AG04450 (cell line): ENCODE results near the gene INTS7. TPM values are rescaled to one million over a fixed set of nuclear protein-coding genes. Genes with fewer than 3 reads are reported as not detected.
"Not testable (repeated sequence)": the region's sequence is repeated elsewhere in the genome, so short reads cannot be mapped to it uniquely, and the experiment has no call there.

Experiments used
- CTCF ChIA-PET: fragments of 300-600, 350-600 bp; formaldehyde crosslinking; extraction: SDS; loops from one replicate; lab custom pipeline; 2022; ENCODE audit warnings: antibody characterized with exemption, inconsistent platforms; lab: Charles Lee
- POLR2A ChIA-PET: fragments of 350-600 bp; formaldehyde crosslinking; extraction: SDS; loops from one replicate; lab custom pipeline; 2021; ENCODE audit warnings: antibody characterized with exemption, inconsistent platforms; lab: Yijun Ruan, JAX
- DNase-seq: peaks from one replicate; pipeline ENCODE4 v3.0.0-alpha.2; 2011; ENCODE audit warnings: low read depth, low spot score
- H3K27ac ChIP-seq: one replicate; pipeline ENCODE4 v1.5.1; 2012; ENCODE audit warnings: low read depth, low read length, control low read depth
- H3K27me3 ChIP-seq: one replicate; pipeline ENCODE4 v1.6.0; 2012; ENCODE audit warnings: low read length; ENCODE audit not compliant: control insufficient read depth, insufficient read depth
- H3K4me3 ChIP-seq: 2 replicates; pipeline ENCODE4 v1.5.1; 2011; ENCODE audit warnings: mild to moderate bottlenecking, low read depth, low read length, control low read depth
- H3K9me3 ChIP-seq: 2 replicates; pipeline ENCODE4 v1.5.1; 2012; ENCODE audit warnings: low read length; ENCODE audit not compliant: control insufficient read depth, insufficient read depth
- CTCF ChIP-seq: IDR thresholded peaks from 2 replicates; pipeline ENCODE4 v1.5.1; 2011; ENCODE audit warnings: low read depth, low read length, control low read depth, inconsistent platforms
- polyA plus RNA-seq: library from polyadenylated mRNA; depleted of rRNA; stranded (reverse); fragments of >200 nt; gene quantifications from 2 replicates; pipeline ENCODE4 v1.2.3, GENCODE V29; 2011

Gene INTS7
- polyA plus RNA-seq, 1 experiment = 20.1 TPM

- POLR2A ChIA-PET = no interaction called here
- no peak for DNase-seq
- H3K27ac ChIP-seq = no peak overlapping the region
Observed at GRCh38 chr1:211918843-211919414, 116.4 kb downstream of the INTS7 start.

GRCh38 chr1:211916458-211916857 is 118.9 kb downstream of the INTS7 start:
- CTCF ChIA-PET, H3K9me3 ChIP-seq, H3K4me3 ChIP-seq, DNase-seq, H3K27me3 ChIP-seq, POLR2A ChIA-PET, H3K27ac ChIP-seq: not testable (repeated sequence)

More at GRCh38 chr1:211918843-211919414, 116.4 kb downstream of the INTS7 start:
- CTCF ChIA-PET = interaction anchor here (0.6 to 1.1 kb wide), 2 partner anchors 238 to 241 kb away, joined by 3 to 5 read pairs; no protein-coding TSS in a partner anchor
- H3K27me3 ChIP-seq = peaks cover 6% of the 10 kb centered on the region
- no peak overlapping the region for H3K4me3 ChIP-seq
- H3K9me3 ChIP-seq = no peaks in the 10 kb centered on the region
- no peak for TF ChIP-seq CTCF

- DNase-seq = no peak
- no peak overlapping the region for H3K4me3 ChIP-seq
Observed at GRCh38 chr1:211915924-211916323, 119.4 kb downstream of the INTS7 start.

GRCh38 chr1:211912844-211913432 is 122.4 kb downstream of the INTS7 start:
- no peaks in the 10 kb centered on the region for H3K9me3 ChIP-seq
- no peak overlapping the region for H3K27ac ChIP-seq
- TF ChIP-seq CTCF = no peak
- POLR2A ChIA-PET = no interaction called here
- DNase-seq = no peak
- CTCF ChIA-PET = no interaction called here
- H3K27me3 ChIP-seq = peaks cover 12% of the 10 kb centered on the region
- no peak overlapping the region for H3K4me3 ChIP-seq

More at GRCh38 chr1:211915924-211916323, 119.4 kb downstream of the INTS7 start:
- Histone ChIP-seq H3K27me3 (peaks cover 4% of the 10 kb centered on the region), H3K9me3 (no peaks in the 10 kb centered on the region), H3K27ac (no peak overlapping the region)
- POLR2A ChIA-PET = no interaction called here
- CTCF ChIA-PET = no interaction called here
- no peak for TF ChIP-seq CTCF

- ChIA-PET POLR2A (no interaction called here), CTCF (no interaction called here)
- peaks cover 12% of the 10 kb centered on the region for H3K27me3 ChIP-seq
- DNase-seq = no peak
- no peaks in the 10 kb centered on the region for H3K9me3 ChIP-seq
- H3K4me3 ChIP-seq = no peak overlapping the region
- no peak for TF ChIP-seq CTCF
- H3K27ac ChIP-seq = no peak overlapping the region
Observed at GRCh38 chr1:211912038-211912437, 123.3 kb downstream of the INTS7 start.
